ENCODE results near the gene MAGI3. TPM values are rescaled to one million over a fixed set of nuclear protein-coding genes. Genes with fewer than 3 reads are reported as not detected.
"Not testable (repeated sequence)": the region's sequence is repeated elsewhere in the genome, so short reads cannot be mapped to it uniquely, and the experiment has no call there.

The MAGI3 gene
- polyA plus RNA-seq, 1 donor, result 27.0 TPM

GRCh38 chr1:113478427-113479195, 88.3 kb downstream of the MAGI3 start:
- H3K9me3 ChIP-seq (ENCODE audit: control insufficient read depth, low read depth, low read length), result peaks cover 27% of the 10 kb centered on the region
- WGBS (ENCODE audit: insufficient coverage, low lambda C conversion rate), result no CpG with 5 or more reads among the region's 10 CpGs

GRCh38 chr1:113479713-113480676, 89.7 kb downstream of the MAGI3 start:
- H3K9me3 ChIP-seq (ENCODE audit: control insufficient read depth, low read depth, low read length), result peaks cover 33% of the 10 kb centered on the region
- WGBS (ENCODE audit: insufficient coverage, low lambda C conversion rate), result 88% methylated on average over 1 of the region's 5 CpGs
- H3K4me1 ChIP-seq (ENCODE audit: control insufficient read depth, insufficient read depth, low read length), result no peaks in the 10 kb centered on the region

More at GRCh38 chr1:113478427-113479195, 88.3 kb downstream of the MAGI3 start:
- H3K4me3 ChIP-seq (ENCODE audit: low read length); H3K4me1 ChIP-seq (ENCODE audit: control insufficient read depth, insufficient read depth, low read length); H3K27me3 ChIP-seq (ENCODE audit: control insufficient read depth, insufficient read depth, low read length); DNase-seq; H3K27ac ChIP-seq (ENCODE audit: low read length); H3K36me3 ChIP-seq (ENCODE audit: control insufficient read depth, insufficient read depth, low read length): not testable (repeated sequence)

GRCh38 chr1:113485131-113485530, 94.8 kb downstream of the MAGI3 start:
- H3K27ac ChIP-seq (ENCODE audit: low read length); H3K4me1 ChIP-seq (ENCODE audit: control insufficient read depth, insufficient read depth, low read length); H3K4me3 ChIP-seq (ENCODE audit: low read length); DNase-seq; H3K36me3 ChIP-seq (ENCODE audit: control insufficient read depth, insufficient read depth, low read length); H3K27me3 ChIP-seq (ENCODE audit: control insufficient read depth, insufficient read depth, low read length): not testable (repeated sequence)
- peaks cover 60% of the 10 kb centered on the region for H3K9me3 ChIP-seq (ENCODE audit: control insufficient read depth, low read depth, low read length)
- WGBS (ENCODE audit: insufficient coverage, low lambda C conversion rate), result 100% methylated on average over 1 of the region's 3 CpGs

More at GRCh38 chr1:113479713-113480676, 89.7 kb downstream of the MAGI3 start:
- Histone ChIP-seq H3K4me3 (ENCODE audit: low read length) (no peak overlapping the region), H3K27me3 (ENCODE audit: control insufficient read depth, insufficient read depth, low read length) (no peaks in the 10 kb centered on the region), H3K27ac (ENCODE audit: low read length) (no peak overlapping the region), H3K36me3 (ENCODE audit: control insufficient read depth, insufficient read depth, low read length) (no peaks in the 10 kb centered on the region)
- DNase-seq, result no peak

GRCh38 chr1:113488576-113489177, 98.4 kb downstream of the MAGI3 start:
- H3K4me1 ChIP-seq (ENCODE audit: control insufficient read depth, insufficient read depth, low read length), result no peaks in the 10 kb centered on the region
- H3K27ac ChIP-seq (ENCODE audit: low read length), result no peak overlapping the region
- no peak for DNase-seq
- no peaks in the 10 kb centered on the region for H3K36me3 ChIP-seq (ENCODE audit: control insufficient read depth, insufficient read depth, low read length)
- no peak overlapping the region for H3K4me3 ChIP-seq (ENCODE audit: low read length)
- WGBS (ENCODE audit: insufficient coverage, low lambda C conversion rate), result no CpG with 5 or more reads among the region's 4 CpGs
- H3K27me3 ChIP-seq (ENCODE audit: control insufficient read depth, insufficient read depth, low read length), result no peaks in the 10 kb centered on the region
- peaks cover 68% of the 10 kb centered on the region for H3K9me3 ChIP-seq (ENCODE audit: control insufficient read depth, low read depth, low read length)

GRCh38 chr1:113490384-113490783, 100.1 kb downstream of the MAGI3 start:
- DNase-seq, result no peak
- Histone ChIP-seq H3K4me3 (ENCODE audit: low read length) (no peak overlapping the region), H3K4me1 (ENCODE audit: control insufficient read depth, insufficient read depth, low read length) (no peaks in the 10 kb centered on the region), H3K27ac (ENCODE audit: low read length) (no peak overlapping the region), H3K36me3 (ENCODE audit: control insufficient read depth, insufficient read depth, low read length) (no peaks in the 10 kb centered on the region), H3K27me3 (ENCODE audit: control insufficient read depth, insufficient read depth, low read length) (no peaks in the 10 kb centered on the region), H3K9me3 (ENCODE audit: control insufficient read depth, low read depth, low read length) (peaks cover 60% of the 10 kb centered on the region)
- WGBS (ENCODE audit: insufficient coverage, low lambda C conversion rate), result 100% methylated on average over 1 of the region's 1 CpG

- Histone ChIP-seq H3K9me3 (ENCODE audit: control insufficient read depth, low read depth, low read length) (peaks cover 40% of the 10 kb centered on the region), H3K4me3 (ENCODE audit: low read length) (no peak overlapping the region), H3K4me1 (ENCODE audit: control insufficient read depth, insufficient read depth, low read length) (no peaks in the 10 kb centered on the region), H3K27ac (ENCODE audit: low read length) (no peak overlapping the region), H3K36me3 (ENCODE audit: control insufficient read depth, insufficient read depth, low read length) (no peaks in the 10 kb centered on the region), H3K27me3 (ENCODE audit: control insufficient read depth, insufficient read depth, low read length) (no peaks in the 10 kb centered on the region)
- WGBS (ENCODE audit: insufficient coverage, low lambda C conversion rate), result 75% methylated on average over 2 of the region's 3 CpGs
- DNase-seq, result no peak
These were observed 103.2 kb downstream of the MAGI3 start for GRCh38 chr1:113493533-113493932.

GRCh38 chr1:113505357-113505756, 115.0 kb downstream of the MAGI3 start:
- WGBS (ENCODE audit: insufficient coverage, low lambda C conversion rate), result 88% methylated on average over 1 of the region's 1 CpG
- Histone ChIP-seq H3K27ac (ENCODE audit: low read length) (no peak overlapping the region), H3K27me3 (ENCODE audit: control insufficient read depth, insufficient read depth, low read length) (no peaks in the 10 kb centered on the region), H3K4me1 (ENCODE audit: control insufficient read depth, insufficient read depth, low read length) (no peaks in the 10 kb centered on the region), H3K9me3 (ENCODE audit: control insufficient read depth, low read depth, low read length) (no peaks in the 10 kb centered on the region), H3K4me3 (ENCODE audit: low read length) (no peak overlapping the region), H3K36me3 (ENCODE audit: control insufficient read depth, insufficient read depth, low read length) (no peaks in the 10 kb centered on the region)
- no peak for DNase-seq

- H3K27ac ChIP-seq (ENCODE audit: low read length), result no peak overlapping the region
These were observed 117.4 kb downstream of the MAGI3 start for GRCh38 chr1:113507552-113508214.

GRCh38 chr1:113508364-113509164, 118.2 kb downstream of the MAGI3 start:
- Histone ChIP-seq H3K27me3 (ENCODE audit: control insufficient read depth, insufficient read depth, low read length) (no peaks in the 10 kb centered on the region), H3K4me3 (ENCODE audit: low read length) (no peak overlapping the region), H3K27ac (ENCODE audit: low read length) (peak overlapping the region; percentile 9), H3K4me1 (ENCODE audit: control insufficient read depth, insufficient read depth, low read length) (no peaks in the 10 kb centered on the region), H3K36me3 (ENCODE audit: control insufficient read depth, insufficient read depth, low read length) (no peaks in the 10 kb centered on the region), H3K9me3 (ENCODE audit: control insufficient read depth, low read depth, low read length) (peaks cover 5% of the 10 kb centered on the region)
- peak; percentile 31 to 71 for DNase-seq
- WGBS (ENCODE audit: insufficient coverage, low lambda C conversion rate), result 25% methylated on average over 1 of the region's 2 CpGs

More at GRCh38 chr1:113507552-113508214, 117.4 kb downstream of the MAGI3 start:
- Histone ChIP-seq H3K36me3 (ENCODE audit: control insufficient read depth, insufficient read depth, low read length) (no peaks in the 10 kb centered on the region), H3K4me3 (ENCODE audit: low read length) (no peak overlapping the region), H3K4me1 (ENCODE audit: control insufficient read depth, insufficient read depth, low read length) (no peaks in the 10 kb centered on the region), H3K9me3 (ENCODE audit: control insufficient read depth, low read depth, low read length) (peaks cover 5% of the 10 kb centered on the region), H3K27me3 (ENCODE audit: control insufficient read depth, insufficient read depth, low read length) (no peaks in the 10 kb centered on the region)
- peak in 1 of 2 donors; percentile 17 for DNase-seq
